ENCODE measurements around the gene RNF20.
"Not testable (repeated sequence)": the region's sequence is repeated elsewhere in the genome, so short reads cannot be mapped to it uniquely, and the experiment has no call there.

Gene RNF20

GRCh38 chr9:101533334-101534204, at the start of gene RNF20:
RNF20 (plus strand) TSS chr9:101533853; CDS start chr9:101535424, 1,571 bp downstream.
- DNase-seq = peak; percentile 96

GRCh38 chr9:101484046-101484445, 49.6 kb upstream of the RNF20 start:
- no peak for DNase-seq

- peak; percentile 27 for DNase-seq
Observed at GRCh38 chr9:101485924-101486692, 47.5 kb upstream of the RNF20 start.

- DNase-seq = peak; percentile 58
Observed at GRCh38 chr9:101486693-101487442, 46.8 kb upstream of the RNF20 start.

- no peak for DNase-seq
Observed at GRCh38 chr9:101487443-101487840, 46.2 kb upstream of the RNF20 start.

GRCh38 chr9:101495810-101496209, 37.8 kb upstream of the RNF20 start:
- DNase-seq = no peak

- no peak for DNase-seq
Observed at GRCh38 chr9:101498323-101498722, 35.3 kb upstream of the RNF20 start.

GRCh38 chr9:101504188-101504587, 29.5 kb upstream of the RNF20 start:
- no peak for DNase-seq

GRCh38 chr9:101508211-101508610, 25.4 kb upstream of the RNF20 start:
- no peak for DNase-seq

GRCh38 chr9:101509572-101509971, 24.1 kb upstream of the RNF20 start:
- DNase-seq = no peak

- no peak for DNase-seq
Observed at GRCh38 chr9:101510459-101510858, 23.2 kb upstream of the RNF20 start.

- DNase-seq = no peak
Observed at GRCh38 chr9:101511009-101511408, 22.6 kb upstream of the RNF20 start.

GRCh38 chr9:101512116-101512515, 21.5 kb upstream of the RNF20 start:
- no peak for DNase-seq

- DNase-seq = no peak
Observed at GRCh38 chr9:101513351-101513750, 20.3 kb upstream of the RNF20 start.

GRCh38 chr9:101514071-101514470, 19.6 kb upstream of the RNF20 start:
- DNase-seq = no peak

- no peak for DNase-seq
Observed at GRCh38 chr9:101516655-101517054, 17.0 kb upstream of the RNF20 start.

- not testable (repeated sequence) for DNase-seq
Observed at GRCh38 chr9:101518489-101518888, 15.2 kb upstream of the RNF20 start.

GRCh38 chr9:101524371-101524770, 9.3 kb upstream of the RNF20 start:
- DNase-seq = no peak

- DNase-seq = no peak
Observed at GRCh38 chr9:101527066-101527465, 6.6 kb upstream of the RNF20 start.

- no peak for DNase-seq
Observed at GRCh38 chr9:101528015-101528414, 5.6 kb upstream of the RNF20 start.

- DNase-seq = peak; percentile 6
Observed at GRCh38 chr9:101530076-101530711, 3.5 kb upstream of the RNF20 start.

GRCh38 chr9:101536351-101536750, 2.7 kb downstream of the RNF20 start:
- no peak for DNase-seq

- no peak for DNase-seq
Observed at GRCh38 chr9:101536938-101537337, 3.3 kb downstream of the RNF20 start.

All from DMS 273 treated with DMSO at 0.1 percent for 48 hours (cell line).